IMR-90 (cell line): ENCODE measurements around the gene CLOCK. TPM values are rescaled to one million over a fixed set of nuclear protein-coding genes. Genes with fewer than 3 reads are reported as not detected.

Source experiments
- ATAC-seq: fragments of 200-7000 bp; cut with Tn5 transposase; 2 replicates; pipeline ENCODE4 v1.9.1; 2020; ENCODE audit warnings: low read depth, mild to moderate bottlenecking, moderate library complexity
- BruUV-seq: library from RNA; stranded (reverse); fragments of 400-500 nt; replicated peaks from 2 replicates; lab custom pipeline; 2021; lab: Mats Ljungman, UMichigan
- CTCF ChIA-PET: fragments of 300-600 bp; formaldehyde crosslinking; extraction: SDS; loops from one replicate; lab custom pipeline; 2021; ENCODE audit warnings: antibody characterized with exemption; lab: Yijun Ruan, JAX
- POLR2A ChIA-PET: fragments of 300-600 bp; sonication (Branson Sonifier 250); formaldehyde crosslinking; loops from one replicate; lab custom pipeline; 2022; ENCODE audit warnings: antibody characterized with exemption; ENCODE audit not compliant: unreplicated experiment; lab: Charles Lee
- DNase-seq: peaks from one replicate; pipeline ENCODE4 v3.0.0; 2013
- H2AFZ ChIP-seq: replicated peaks from 2 replicates; pipeline ENCODE3; 2013; ENCODE audit warnings: low read length, mild to moderate bottlenecking; ENCODE audit not compliant: poor library complexity
- H2AK5ac ChIP-seq: 2 replicates; pipeline ENCODE4 v1.6.1; 2013; ENCODE audit warnings: low read depth, low read length, inconsistent platforms
- H2AK9ac ChIP-seq: replicated peaks from 2 replicates; pipeline ENCODE3; 2013; ENCODE audit warnings: mild to moderate bottlenecking, low read depth, low read length, moderate library complexity; ENCODE audit not compliant: poor library complexity
- H2BK120ac ChIP-seq: 2 replicates; pipeline ENCODE4 v1.6.1; 2013; ENCODE audit warnings: low read depth, low read length, inconsistent platforms
- H2BK15ac ChIP-seq: 3 replicates; pipeline ENCODE4 v1.6.1; 2013; ENCODE audit warnings: low read depth, low read length, inconsistent platforms
- H2BK20ac ChIP-seq: 2 replicates; pipeline ENCODE4 v1.6.1; 2013; ENCODE audit warnings: low read depth, mild to moderate bottlenecking, inconsistent platforms, low read length, moderate library complexity
- H2BK5ac ChIP-seq: 2 replicates; pipeline ENCODE4 v1.6.1; 2013; ENCODE audit warnings: mild to moderate bottlenecking, low read depth, low read length, inconsistent platforms; ENCODE audit not compliant: poor library complexity, severe bottlenecking
- H3K14ac ChIP-seq: replicated peaks from 2 replicates; pipeline ENCODE4 v1.6.1; 2013; ENCODE audit warnings: low read depth, low read length, inconsistent platforms
- H3K18ac ChIP-seq: 2 replicates; pipeline ENCODE4 v1.6.1; 2013; ENCODE audit warnings: low read depth, low read length, control low read depth
- H3K23ac ChIP-seq: 2 replicates; pipeline ENCODE4 v1.6.1; 2013; ENCODE audit warnings: low read depth, low read length, inconsistent platforms
- H3K27ac ChIP-seq: 2 replicates; pipeline ENCODE4 v1.5.1; 2013; ENCODE audit warnings: mild to moderate bottlenecking, control low read depth, low read length; ENCODE audit not compliant: insufficient read depth
- H3K27me3 ChIP-seq: 2 replicates; pipeline ENCODE4 v1.6.1; 2013; ENCODE audit warnings: low read length; ENCODE audit not compliant: control insufficient read depth, insufficient read depth
- H3K36me3 ChIP-seq: 2 replicates; pipeline ENCODE4 v1.6.1; 2013; ENCODE audit warnings: low read length, mixed read lengths; ENCODE audit not compliant: control insufficient read depth, insufficient read depth
- H3K4ac ChIP-seq: 2 replicates; pipeline ENCODE4 v1.6.1; 2013; ENCODE audit warnings: low read depth, low read length, inconsistent platforms
- H3K4me1 ChIP-seq: 2 replicates; pipeline ENCODE4 v1.6.1; 2013; ENCODE audit warnings: low read length, mixed read lengths; ENCODE audit not compliant: control insufficient read depth, insufficient read depth
- H3K4me2 ChIP-seq: 2 replicates; pipeline ENCODE4 v1.6.1; 2013; ENCODE audit warnings: low read depth, mild to moderate bottlenecking, control low read depth, low read length, moderate library complexity
- H3K4me3 ChIP-seq: 2 replicates; pipeline ENCODE4 v1.5.1; 2013; ENCODE audit warnings: low read depth, mild to moderate bottlenecking, control low read depth, low read length, moderate library complexity; ENCODE audit not compliant: insufficient read depth
- H3K56ac ChIP-seq: 2 replicates; pipeline ENCODE4 v1.6.1; 2013; ENCODE audit warnings: low read length, inconsistent platforms; ENCODE audit not compliant: insufficient read depth; ENCODE audit errors: extremely low read depth
- H3K79me1 ChIP-seq, 2 experiments: 2 replicates each; pipeline ENCODE4 v1.6.1; 2013; ENCODE audit warnings: low read length in 2 of 2, inconsistent platforms in 1 of 2, low read depth in 1 of 2
- H3K9ac ChIP-seq: 2 replicates; pipeline ENCODE4 v1.6.1; 2013; ENCODE audit warnings: low read depth, low read length, control low read depth
- H3K9me1 ChIP-seq: 2 replicates; pipeline ENCODE4 v1.6.1; 2013; ENCODE audit warnings: low read length, inconsistent platforms; ENCODE audit not compliant: insufficient read depth
- H3K9me3 ChIP-seq: 2 replicates; pipeline ENCODE4 v1.6.1; 2013; ENCODE audit warnings: low read length; ENCODE audit not compliant: control insufficient read depth, insufficient read depth
- H4K20me1 ChIP-seq: 2 replicates; pipeline ENCODE4 v1.6.1; 2013; ENCODE audit warnings: low read length, inconsistent platforms; ENCODE audit not compliant: insufficient read depth
- H4K5ac ChIP-seq: 2 replicates; pipeline ENCODE4 v1.6.1; 2013; ENCODE audit warnings: mild to moderate bottlenecking, low read depth, low read length, control low read depth
- H4K8ac ChIP-seq, 2 experiments: 2 replicates each; pipeline ENCODE4 v1.6.1; 2013; ENCODE audit warnings: low read depth in 2 of 2, low read length in 2 of 2, control low read depth in 1 of 2, inconsistent platforms in 1 of 2
- H4K91ac ChIP-seq: 2 replicates; pipeline ENCODE4 v1.6.1; 2013; ENCODE audit warnings: low read depth, low read length, inconsistent platforms; ENCODE audit not compliant: insufficient read depth
- BHLHE40 ChIP-seq: fragments of 150-350 bp; IDR thresholded peaks from 2 replicates; pipeline ENCODE4 v1.6.1; 2016; ENCODE audit warnings: mild to moderate bottlenecking, low read depth, low read length
- CEBPB ChIP-seq: IDR thresholded peaks from 2 replicates; pipeline ENCODE4 v1.6.1; 2012; ENCODE audit warnings: low read depth, low read length, improper control_type of control experiment
- CHD1 ChIP-seq: IDR thresholded peaks from 2 replicates; pipeline ENCODE4 v1.6.1; 2012; ENCODE audit warnings: low read depth, low read length, improper control_type of control experiment
- FOS ChIP-seq: fragments of 150-350 bp; IDR thresholded peaks from 2 replicates; pipeline ENCODE4 v1.6.1; 2016; ENCODE audit warnings: low read depth, low read length
- MAFK ChIP-seq: IDR thresholded peaks from 2 replicates; pipeline ENCODE4 v1.6.1; 2012; ENCODE audit warnings: low read depth, low read length, improper control_type of control experiment
- MAZ ChIP-seq: IDR thresholded peaks from 2 replicates; pipeline ENCODE4 v1.6.1; 2012; ENCODE audit warnings: low read depth, mild to moderate bottlenecking, low read length, improper control_type of control experiment, moderate library complexity, borderline replicate concordance
- MXI1 ChIP-seq: IDR thresholded peaks from 2 replicates; pipeline ENCODE4 v1.6.1; 2012; ENCODE audit warnings: low read depth, mild to moderate bottlenecking, low read length, moderate library complexity, borderline replicate concordance
- NFE2L2 ChIP-seq: fragments of 150-350 bp; IDR thresholded peaks from 2 replicates; pipeline ENCODE4 v1.6.1; 2016; ENCODE audit warnings: low read depth, mild to moderate bottlenecking, low read length
- POLR2A ChIP-seq: IDR thresholded peaks from 2 replicates; pipeline ENCODE4 v1.6.1; 2012; ENCODE audit warnings: mild to moderate bottlenecking, low read depth, low read length
- RAD21 ChIP-seq: IDR thresholded peaks from 2 replicates; pipeline ENCODE4 v1.6.1; 2012; ENCODE audit warnings: low read length, improper control_type of control experiment
- RCOR1 ChIP-seq: IDR thresholded peaks from 2 replicates; pipeline ENCODE4 v1.6.1; 2012; ENCODE audit warnings: mild to moderate bottlenecking, low read length, improper control_type of control experiment; ENCODE audit not compliant: insufficient replicate concordance
- RFX5 ChIP-seq: IDR thresholded peaks from 2 replicates; pipeline ENCODE4 v1.8.0; 2012; ENCODE audit warnings: low read depth, mild to moderate bottlenecking, low read length, moderate library complexity
- SMC3 ChIP-seq: fragments of 150-350 bp; IDR thresholded peaks from 2 replicates; pipeline ENCODE4 v1.6.1; 2016; ENCODE audit warnings: low read depth, mild to moderate bottlenecking, antibody characterized with exemption, low read length, moderate library complexity
- WGBS, 2 experiments: methylation state at CpG; one replicate each; pipeline versions ENCODE4 v1.1.5 to v1.1.7; 2013; ENCODE audit warnings: missing lambda C conversion rate in 2 of 2; ENCODE audit not compliant: insufficient read length in 1 of 2; ENCODE audit errors: extremely low coverage in 2 of 2; 5-methylcytosine and 5-hydroxymethylcytosine counted together
- dilution Hi-C: fragments of 300-500 bp; cut with HindIII; formaldehyde crosslinking; loops from one replicate; pipeline ENCODE4 v1.14.3; 2018; ENCODE audit warnings: low sequenced_read_pairs; ENCODE audit not compliant: unreplicated experiment
- in situ Hi-C: fragments of 300-500 bp; cut with MboI; formaldehyde crosslinking; loops from 3 replicates; pipeline ENCODE4 v1.14.3; 2019; ENCODE audit warnings: low sequenced_read_pairs, inconsistent platforms, mixed read lengths
- intact Hi-C: fragments of 100-400 bp; cut with micrococcal nuclease; formaldehyde crosslinking; loops from 2 replicates; pipeline ENCODE4 v1.10.0; 2022
- polyA plus RNA-seq, 3 experiments: library from polyadenylated mRNA; depleted of rRNA; stranded (reverse); fragments of >200 nt; gene quantifications; 2 replicates each; pipeline ENCODE4 v1.2.3, GENCODE V29; 2012; ENCODE audit warnings: low replicate concordance in 1 of 3
- total RNA-seq: library from RNA; depleted of rRNA; stranded (reverse); fragments of >200 nt; gene quantifications from 2 replicates; pipeline ENCODE4 v1.2.3, GENCODE V29; 2012
- TF ChIP-seq, protein P1 (sequence below): conservative IDR thresholded peaks from 2 replicates; pipeline ENCODE4 v1.5.1; 2012; ENCODE audit warnings: mild to moderate bottlenecking, low read depth, low read length, improper control_type of control experiment
- TF ChIP-seq, protein P2 (sequence below): fragments of 150-350 bp; IDR thresholded peaks from 2 replicates; pipeline ENCODE4 v1.6.1; 2017; ENCODE audit warnings: mild to moderate bottlenecking, antibody characterized with exemption, low read length, low read depth
- TF ChIP-seq, protein P3 (sequence below): fragments of 150-350 bp; IDR thresholded peaks from 2 replicates; pipeline ENCODE4 v1.6.1; 2016; ENCODE audit warnings: low read depth, mild to moderate bottlenecking, low read length, moderate library complexity, borderline replicate concordance

Gene CLOCK
- total and polyA plus RNA-seq, 2 of the 4 experiments (the other 2 are of a cell fraction), result 7.3 to 53.4 TPM

DNA sequence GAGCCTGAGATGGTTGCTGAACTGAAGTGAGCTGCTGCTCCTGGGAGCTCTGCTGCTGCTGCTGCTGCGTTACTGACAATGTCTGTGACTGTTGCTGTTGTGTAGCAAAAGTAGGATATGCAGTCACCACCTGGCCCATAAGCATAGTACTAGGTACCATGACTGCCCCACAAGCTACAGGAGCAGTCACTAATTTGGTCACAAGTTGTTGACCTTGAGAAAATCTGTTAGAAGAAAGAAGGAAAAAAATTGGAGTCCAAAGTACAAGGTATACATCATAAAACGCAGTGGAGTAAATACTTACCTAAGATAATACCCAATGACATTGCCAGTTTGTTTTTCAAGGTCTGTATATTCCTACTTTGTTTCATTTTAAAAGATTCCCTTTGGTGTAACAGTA is 108.4 kb downstream of the CLOCK start:
- no peak overlapping the region for H2AK9ac ChIP-seq
- H3K18ac ChIP-seq, result no peak overlapping the region
- no CpG with 5 or more reads among the region's 2 CpGs for WGBS, 2 experiments
- H2AK5ac ChIP-seq, result peak overlapping the region; percentile 4; the same call in 1 of the 2 replicates
- no peak overlapping the region for H3K23ac ChIP-seq
- BruUV-seq, result no TSS peak
- H3K4me3 ChIP-seq, result no peak overlapping the region
- H4K91ac ChIP-seq, result no peak overlapping the region
- no peak overlapping the region for H3K4me2 ChIP-seq
- peaks cover 5% of the 10 kb centered on the region for H3K4me1 ChIP-seq
- no peaks in the 10 kb centered on the region for H3K27me3 ChIP-seq
- no peaks in the 10 kb centered on the region for H3K9me3 ChIP-seq
- no peak overlapping the region for H3K9ac ChIP-seq
- no peak overlapping the region for H2BK20ac ChIP-seq
- ChIA-PET POLR2A (no interaction called here), CTCF (no interaction called here)
- intact Hi-C loops (loop anchor here (5.0 kb wide), 1 partner anchor 91 kb away; the partner anchor contains the start of gene SRD5A3), dilution Hi-C loops (no loop called here), in situ Hi-C loops (no loop called here)
- peaks cover 2% of the 10 kb centered on the region; the same call in 1 of the 2 replicates for H4K20me1 ChIP-seq
- no peak overlapping the region for H2AFZ ChIP-seq
- no peak overlapping the region for H3K14ac ChIP-seq
- H3K4ac ChIP-seq, result no peak overlapping the region
- peaks cover 26% of the 10 kb centered on the region for H3K36me3 ChIP-seq
- H3K9me1 ChIP-seq, result peaks cover 9% of the 10 kb centered on the region
- H4K5ac ChIP-seq, result no peak overlapping the region
- DNase-seq (no peak), ATAC-seq (no peak)
- H3K56ac ChIP-seq, result no peak overlapping the region
- no peak overlapping the region for H3K27ac ChIP-seq
- H2BK5ac ChIP-seq, result no peak overlapping the region
- no peak overlapping the region for H2BK120ac ChIP-seq
- no peak for TF ChIP-seq MAFK
- TF ChIP-seq MXI1, result no peak
- no peak for TF ChIP-seq BHLHE40
- no peak for TF ChIP-seq SMC3
- no peak for TF ChIP-seq MAZ
- TF ChIP-seq, protein P1, sequence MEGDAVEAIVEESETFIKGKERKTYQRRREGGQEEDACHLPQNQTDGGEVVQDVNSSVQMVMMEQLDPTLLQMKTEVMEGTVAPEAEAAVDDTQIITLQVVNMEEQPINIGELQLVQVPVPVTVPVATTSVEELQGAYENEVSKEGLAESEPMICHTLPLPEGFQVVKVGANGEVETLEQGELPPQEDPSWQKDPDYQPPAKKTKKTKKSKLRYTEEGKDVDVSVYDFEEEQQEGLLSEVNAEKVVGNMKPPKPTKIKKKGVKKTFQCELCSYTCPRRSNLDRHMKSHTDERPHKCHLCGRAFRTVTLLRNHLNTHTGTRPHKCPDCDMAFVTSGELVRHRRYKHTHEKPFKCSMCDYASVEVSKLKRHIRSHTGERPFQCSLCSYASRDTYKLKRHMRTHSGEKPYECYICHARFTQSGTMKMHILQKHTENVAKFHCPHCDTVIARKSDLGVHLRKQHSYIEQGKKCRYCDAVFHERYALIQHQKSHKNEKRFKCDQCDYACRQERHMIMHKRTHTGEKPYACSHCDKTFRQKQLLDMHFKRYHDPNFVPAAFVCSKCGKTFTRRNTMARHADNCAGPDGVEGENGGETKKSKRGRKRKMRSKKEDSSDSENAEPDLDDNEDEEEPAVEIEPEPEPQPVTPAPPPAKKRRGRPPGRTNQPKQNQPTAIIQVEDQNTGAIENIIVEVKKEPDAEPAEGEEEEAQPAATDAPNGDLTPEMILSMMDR, result no peak
- no peak for TF ChIP-seq CHD1
- TF ChIP-seq POLR2A, result no peak
- TF ChIP-seq CEBPB, result no peak
- no peak for TF ChIP-seq RCOR1
- TF ChIP-seq, protein P2, sequence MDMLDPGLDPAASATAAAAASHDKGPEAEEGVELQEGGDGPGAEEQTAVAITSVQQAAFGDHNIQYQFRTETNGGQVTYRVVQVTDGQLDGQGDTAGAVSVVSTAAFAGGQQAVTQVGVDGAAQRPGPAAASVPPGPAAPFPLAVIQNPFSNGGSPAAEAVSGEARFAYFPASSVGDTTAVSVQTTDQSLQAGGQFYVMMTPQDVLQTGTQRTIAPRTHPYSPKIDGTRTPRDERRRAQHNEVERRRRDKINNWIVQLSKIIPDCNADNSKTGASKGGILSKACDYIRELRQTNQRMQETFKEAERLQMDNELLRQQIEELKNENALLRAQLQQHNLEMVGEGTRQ, result no peak
- TF ChIP-seq, protein P3, sequence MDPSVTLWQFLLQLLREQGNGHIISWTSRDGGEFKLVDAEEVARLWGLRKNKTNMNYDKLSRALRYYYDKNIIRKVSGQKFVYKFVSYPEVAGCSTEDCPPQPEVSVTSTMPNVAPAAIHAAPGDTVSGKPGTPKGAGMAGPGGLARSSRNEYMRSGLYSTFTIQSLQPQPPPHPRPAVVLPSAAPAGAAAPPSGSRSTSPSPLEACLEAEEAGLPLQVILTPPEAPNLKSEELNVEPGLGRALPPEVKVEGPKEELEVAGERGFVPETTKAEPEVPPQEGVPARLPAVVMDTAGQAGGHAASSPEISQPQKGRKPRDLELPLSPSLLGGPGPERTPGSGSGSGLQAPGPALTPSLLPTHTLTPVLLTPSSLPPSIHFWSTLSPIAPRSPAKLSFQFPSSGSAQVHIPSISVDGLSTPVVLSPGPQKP, result no peak
- no peak for TF ChIP-seq NFE2L2
- no peak for TF ChIP-seq RFX5
- no peak for TF ChIP-seq RAD21
- TF ChIP-seq FOS, result no peak
- no peak overlapping the region for H2BK15ac ChIP-seq
- H4K8ac ChIP-seq, result no peak overlapping the region
- H3K79me1 ChIP-seq, result peaks cover 10 to 16% of the 10 kb centered on the region in 2 experiments; a peak in 3 of 4 replicates
